NCI-H2196 treated with DMSO at 0.1 percent for 48 hours (cell line): ENCODE results near the gene NFATC2.

Experiments used
- DNase-seq: peaks from one replicate; lab custom pipeline; 2025; ENCODE audit not compliant: unreplicated experiment; lab: John Stamatoyannopoulos, UW

NFATC2 gene

GRCh38 chr20:51379601-51380341 lies 162.7 kb downstream of the NFATC2 start:
- no peak for DNase-seq

- DNase-seq = no peak
Measured at GRCh38 chr20:51378171-51378928, 164.2 kb downstream of the NFATC2 start.

- no peak for DNase-seq
Measured at GRCh38 chr20:51377132-51377531, 165.4 kb downstream of the NFATC2 start.

GRCh38 chr20:51376111-51376510 lies 166.4 kb downstream of the NFATC2 start:
- DNase-seq = no peak

- DNase-seq = no peak
Measured at GRCh38 chr20:51375561-51375960, 167.0 kb downstream of the NFATC2 start.

GRCh38 chr20:51374961-51375360 lies 167.6 kb downstream of the NFATC2 start:
- no peak for DNase-seq

GRCh38 chr20:51374456-51374830 lies 168.1 kb downstream of the NFATC2 start:
- DNase-seq = no peak

GRCh38 chr20:51373713-51374455 lies 168.6 kb downstream of the NFATC2 start:
- DNase-seq = no peak

- no peak for DNase-seq
Measured at GRCh38 chr20:51372966-51373365, 169.6 kb downstream of the NFATC2 start.

GRCh38 chr20:51372176-51372803 lies 170.2 kb downstream of the NFATC2 start:
- DNase-seq = no peak

GRCh38 chr20:51371720-51372119 lies 170.8 kb downstream of the NFATC2 start:
- DNase-seq = no peak

GRCh38 chr20:51369503-51369902 lies 173.0 kb downstream of the NFATC2 start:
- no peak for DNase-seq

- DNase-seq = no peak
Measured at GRCh38 chr20:51368461-51369211, 173.9 kb downstream of the NFATC2 start.

GRCh38 chr20:51366155-51366886 lies 176.2 kb downstream of the NFATC2 start:
- DNase-seq = no peak

- DNase-seq = no peak
Measured at GRCh38 chr20:51365670-51366069, 176.8 kb downstream of the NFATC2 start.

- DNase-seq = no peak
Measured at GRCh38 chr20:51363813-51364212, 178.7 kb downstream of the NFATC2 start.

GRCh38 chr20:51363378-51363777 lies 179.1 kb downstream of the NFATC2 start:
- no peak for DNase-seq

GRCh38 chr20:51362254-51362653 lies 180.3 kb downstream of the NFATC2 start:
- no peak for DNase-seq

- DNase-seq = no peak
Measured at GRCh38 chr20:51361258-51361657, 181.3 kb downstream of the NFATC2 start.
